ENCODE measurements around the gene KCND3. TPM values are rescaled to one million over a fixed set of nuclear protein-coding genes. Genes with fewer than 3 reads are reported as not detected.

Gene KCND3
- total RNA-seq, 1 donor from 2014 or later = 0.81 TPM

DNA sequence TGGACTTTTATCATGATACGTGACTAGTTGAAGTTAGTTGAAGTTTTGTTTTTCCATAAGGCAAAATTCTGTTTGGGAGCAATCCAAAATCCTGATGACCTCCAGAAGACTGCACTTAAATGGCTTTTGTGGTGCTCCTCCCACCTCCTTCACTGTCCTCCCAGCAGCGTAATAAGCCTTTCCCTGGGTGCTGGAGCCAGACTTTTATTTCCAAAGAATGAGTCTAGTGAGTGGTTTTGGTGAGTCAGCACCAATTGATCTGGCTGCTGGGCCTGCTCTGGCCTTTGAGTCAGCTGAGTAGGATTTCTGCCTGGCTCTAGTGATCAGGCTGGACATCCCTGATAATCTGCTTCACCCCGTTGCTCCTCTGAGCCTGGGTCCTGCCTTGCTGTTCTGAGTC, 21.7 kb upstream of the KCND3 start:
- Mint-ChIP-seq H3K4me3 (ENCODE audit: low read depth) (no peak overlapping the region), H3K36me3 (ENCODE audit: insufficient read depth) (no peaks in the 10 kb centered on the region), H3K9me3 (ENCODE audit: low read depth) (peaks cover 8% of the 10 kb centered on the region), H3K27me3 (peaks cover 39% of the 10 kb centered on the region), H3K27ac (no peak overlapping the region), H3K4me1 (ENCODE audit: low read depth) (no peaks in the 10 kb centered on the region)
- no peak for DNase-seq (ENCODE audit: low spot score, unreplicated experiment)
- TF ChIP-seq, protein P1, sequence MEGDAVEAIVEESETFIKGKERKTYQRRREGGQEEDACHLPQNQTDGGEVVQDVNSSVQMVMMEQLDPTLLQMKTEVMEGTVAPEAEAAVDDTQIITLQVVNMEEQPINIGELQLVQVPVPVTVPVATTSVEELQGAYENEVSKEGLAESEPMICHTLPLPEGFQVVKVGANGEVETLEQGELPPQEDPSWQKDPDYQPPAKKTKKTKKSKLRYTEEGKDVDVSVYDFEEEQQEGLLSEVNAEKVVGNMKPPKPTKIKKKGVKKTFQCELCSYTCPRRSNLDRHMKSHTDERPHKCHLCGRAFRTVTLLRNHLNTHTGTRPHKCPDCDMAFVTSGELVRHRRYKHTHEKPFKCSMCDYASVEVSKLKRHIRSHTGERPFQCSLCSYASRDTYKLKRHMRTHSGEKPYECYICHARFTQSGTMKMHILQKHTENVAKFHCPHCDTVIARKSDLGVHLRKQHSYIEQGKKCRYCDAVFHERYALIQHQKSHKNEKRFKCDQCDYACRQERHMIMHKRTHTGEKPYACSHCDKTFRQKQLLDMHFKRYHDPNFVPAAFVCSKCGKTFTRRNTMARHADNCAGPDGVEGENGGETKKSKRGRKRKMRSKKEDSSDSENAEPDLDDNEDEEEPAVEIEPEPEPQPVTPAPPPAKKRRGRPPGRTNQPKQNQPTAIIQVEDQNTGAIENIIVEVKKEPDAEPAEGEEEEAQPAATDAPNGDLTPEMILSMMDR (IDR thresholded peaks at IDR 0.05; ENCODE audit: unreplicated experiment) = no peak

DNA sequence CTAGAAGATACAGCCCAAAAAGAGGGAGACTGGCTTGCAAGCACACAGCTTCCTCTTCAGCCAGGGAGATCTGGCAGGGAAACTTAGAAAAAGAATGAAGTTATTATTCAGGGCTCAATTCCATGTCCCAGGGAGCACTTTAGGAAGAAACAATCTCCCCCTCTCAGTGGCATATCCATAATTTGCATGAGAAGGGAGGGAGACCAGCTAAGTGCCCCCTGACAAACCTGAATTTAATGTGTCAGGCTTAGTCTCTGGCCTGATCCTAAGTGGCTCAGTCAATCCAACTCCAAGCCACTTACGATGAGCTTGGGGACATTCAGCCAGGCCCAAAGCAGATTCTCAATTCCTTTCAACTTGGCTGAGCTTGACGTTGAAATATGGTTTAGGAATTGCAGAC, 17.7 kb upstream of the KCND3 start:
- TF ChIP-seq, protein P1 (IDR thresholded peaks at IDR 0.05; ENCODE audit: unreplicated experiment) = no peak
- H3K27ac Mint-ChIP-seq = no peak overlapping the region
- H3K4me3 Mint-ChIP-seq (ENCODE audit: low read depth) = no peak overlapping the region
- H3K9me3 Mint-ChIP-seq (ENCODE audit: low read depth) = no peaks in the 10 kb centered on the region
- H3K4me1 Mint-ChIP-seq (ENCODE audit: low read depth) = no peaks in the 10 kb centered on the region
- DNase-seq (ENCODE audit: low spot score, unreplicated experiment) = no peak
- H3K36me3 Mint-ChIP-seq (ENCODE audit: insufficient read depth) = no peaks in the 10 kb centered on the region
- H3K27me3 Mint-ChIP-seq = peaks cover 28% of the 10 kb centered on the region

DNA sequence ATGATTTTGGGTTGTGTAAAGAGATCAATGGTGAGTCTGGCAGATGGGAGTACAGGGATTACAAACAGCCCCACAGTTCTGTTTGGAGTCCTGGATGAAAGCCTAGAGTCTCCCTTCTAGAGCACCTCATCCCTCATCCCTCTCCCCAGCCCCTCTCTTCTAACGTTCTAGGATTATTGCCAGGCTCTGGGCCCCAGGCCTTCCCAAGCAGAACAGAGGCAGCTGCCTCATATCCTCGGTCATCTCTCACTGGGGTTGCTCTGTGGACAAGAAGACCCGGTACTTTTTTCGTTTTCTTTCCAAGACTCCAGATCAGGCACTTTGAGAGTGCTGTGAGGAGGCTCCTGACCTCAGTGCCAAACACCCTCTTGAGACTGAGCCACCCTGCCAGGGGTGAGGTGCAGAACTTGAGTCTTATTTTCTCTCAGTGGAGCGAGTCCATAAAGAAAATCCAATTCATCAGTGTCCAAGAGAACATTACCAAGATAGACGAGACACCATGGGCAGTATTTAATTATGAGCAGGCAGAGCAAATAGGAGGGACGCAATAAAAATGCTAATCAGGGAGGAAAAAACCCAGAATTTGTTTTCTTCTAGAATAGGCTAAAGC, 17.1 kb upstream of the KCND3 start:
- no peak overlapping the region for H3K27ac Mint-ChIP-seq
- no peak for DNase-seq (ENCODE audit: low spot score, unreplicated experiment)
- no peaks in the 10 kb centered on the region for H3K36me3 Mint-ChIP-seq (ENCODE audit: insufficient read depth)
- no peaks in the 10 kb centered on the region for H3K9me3 Mint-ChIP-seq (ENCODE audit: low read depth)
- H3K4me1 Mint-ChIP-seq (ENCODE audit: low read depth) = no peaks in the 10 kb centered on the region
- TF ChIP-seq, protein P1 (IDR thresholded peaks at IDR 0.05; ENCODE audit: unreplicated experiment) = no peak
- peaks cover 30% of the 10 kb centered on the region for H3K27me3 Mint-ChIP-seq
- no peak overlapping the region for H3K4me3 Mint-ChIP-seq (ENCODE audit: low read depth)

DNA sequence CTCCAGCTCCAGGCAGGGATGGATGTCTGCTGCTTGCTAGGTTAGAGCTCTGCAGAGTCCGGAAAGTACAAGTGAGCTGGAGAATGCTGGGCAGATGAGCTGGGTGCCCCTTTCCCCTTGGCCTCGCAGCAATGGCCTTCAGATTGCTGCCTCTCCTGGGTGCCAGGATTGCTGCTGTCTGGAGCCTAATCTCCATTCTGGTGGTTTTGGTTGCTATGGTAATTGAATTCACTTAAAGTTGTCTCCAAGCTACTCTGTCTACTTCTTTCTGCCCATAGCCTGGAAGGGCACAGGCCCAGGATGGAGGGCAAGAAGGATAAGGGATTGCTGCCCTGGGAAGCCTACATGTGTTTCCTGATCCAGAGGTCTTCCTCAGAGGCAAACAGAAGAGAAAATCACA, 14.6 kb upstream of the KCND3 start:
- H3K4me3 Mint-ChIP-seq (ENCODE audit: low read depth) = no peak overlapping the region
- H3K4me1 Mint-ChIP-seq (ENCODE audit: low read depth) = peaks cover 2% of the 10 kb centered on the region
- H3K36me3 Mint-ChIP-seq (ENCODE audit: insufficient read depth) = no peaks in the 10 kb centered on the region
- no peak overlapping the region for H3K27ac Mint-ChIP-seq
- H3K27me3 Mint-ChIP-seq = peaks cover 40% of the 10 kb centered on the region
- no peaks in the 10 kb centered on the region for H3K9me3 Mint-ChIP-seq (ENCODE audit: low read depth)
- TF ChIP-seq, protein P1 (IDR thresholded peaks at IDR 0.05; ENCODE audit: unreplicated experiment) = no peak
- DNase-seq (ENCODE audit: low spot score, unreplicated experiment) = no peak

DNA sequence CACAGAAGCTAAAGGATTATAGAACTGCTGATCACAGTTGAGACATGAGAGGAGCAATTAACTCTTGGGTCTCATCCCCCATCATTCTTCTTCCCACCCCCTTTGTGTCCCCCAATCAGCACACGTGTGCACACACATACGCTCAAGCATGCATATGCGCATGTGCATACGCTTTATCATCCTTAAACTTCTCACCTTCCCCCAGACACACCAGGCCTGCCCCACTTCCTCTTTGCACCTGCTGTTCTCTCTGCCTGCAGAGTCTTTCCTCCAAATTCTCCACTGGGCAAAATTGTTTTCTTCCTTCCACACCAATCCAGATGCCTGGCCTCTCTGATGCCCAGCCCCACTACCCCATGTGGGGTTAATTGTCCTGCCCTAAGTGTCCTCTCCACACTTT, 13.0 kb upstream of the KCND3 start:
- no peak overlapping the region for H3K4me3 Mint-ChIP-seq (ENCODE audit: low read depth)
- TF ChIP-seq, protein P1 (IDR thresholded peaks at IDR 0.05; ENCODE audit: unreplicated experiment) = no peak
- peaks cover 2% of the 10 kb centered on the region for H3K4me1 Mint-ChIP-seq (ENCODE audit: low read depth)
- no peaks in the 10 kb centered on the region for H3K9me3 Mint-ChIP-seq (ENCODE audit: low read depth)
- no peaks in the 10 kb centered on the region for H3K36me3 Mint-ChIP-seq (ENCODE audit: insufficient read depth)
- no peak for DNase-seq (ENCODE audit: low spot score, unreplicated experiment)
- no peak overlapping the region for H3K27ac Mint-ChIP-seq
- peaks cover 37% of the 10 kb centered on the region for H3K27me3 Mint-ChIP-seq

Data from progenitor cell of endocrine pancreas (in vitro differentiated cells).